ENCODE results near the gene RMND5A.

Gene RMND5A

GRCh38 chr2:86770816-86771301, 50.8 kb downstream of the RMND5A start:
- no peaks in the 10 kb centered on the region for H3K4me1 ChIP-seq (ENCODE audit: control insufficient read depth, insufficient read depth, low read length)
- H3K9me3 ChIP-seq (replicated peaks; ENCODE audit: low read length): no peaks in the 10 kb centered on the region
- no peak overlapping the region for H3K9ac ChIP-seq (ENCODE audit: low read depth, low read length)
- no peak overlapping the region for H3K4me3 ChIP-seq (ENCODE audit: low read length)
- no peaks in the 10 kb centered on the region for H3K27me3 ChIP-seq (ENCODE audit: control insufficient read depth, insufficient read depth, low read length)
- peaks cover 30% of the 10 kb centered on the region for H3K36me3 ChIP-seq (ENCODE audit: insufficient read depth, low read length)
- H3K4me2 ChIP-seq (ENCODE audit: low read length): no peak overlapping the region

GRCh38 chr2:86772611-86773010, 52.5 kb downstream of the RMND5A start:
- Histone ChIP-seq H3K4me3 (ENCODE audit: low read length) (no peak overlapping the region), H3K36me3 (ENCODE audit: insufficient read depth, low read length) (peaks cover 26% of the 10 kb centered on the region), H3K27me3 (ENCODE audit: control insufficient read depth, insufficient read depth, low read length) (no peaks in the 10 kb centered on the region), H3K9ac (ENCODE audit: low read depth, low read length) (no peak overlapping the region), H3K4me1 (ENCODE audit: control insufficient read depth, insufficient read depth, low read length) (no peaks in the 10 kb centered on the region), H3K4me2 (ENCODE audit: low read length) (no peak overlapping the region), H3K9me3 (replicated peaks; ENCODE audit: low read length) (no peaks in the 10 kb centered on the region)

- Histone ChIP-seq H3K9me3 (replicated peaks; ENCODE audit: low read length) (no peaks in the 10 kb centered on the region), H3K36me3 (ENCODE audit: insufficient read depth, low read length) (peaks cover 20% of the 10 kb centered on the region), H3K4me2 (ENCODE audit: low read length) (no peak overlapping the region), H3K4me3 (ENCODE audit: low read length) (no peak overlapping the region), H3K9ac (ENCODE audit: low read depth, low read length) (no peak overlapping the region), H3K27me3 (ENCODE audit: control insufficient read depth, insufficient read depth, low read length) (no peaks in the 10 kb centered on the region), H3K4me1 (ENCODE audit: control insufficient read depth, insufficient read depth, low read length) (no peaks in the 10 kb centered on the region)
These were observed 54.8 kb downstream of the RMND5A start for GRCh38 chr2:86774862-86775261.

GRCh38 chr2:86775338-86775737, 55.2 kb downstream of the RMND5A start:
- peaks cover 17% of the 10 kb centered on the region for H3K36me3 ChIP-seq (ENCODE audit: insufficient read depth, low read length)
- no peaks in the 10 kb centered on the region for H3K4me1 ChIP-seq (ENCODE audit: control insufficient read depth, insufficient read depth, low read length)
- H3K9me3 ChIP-seq (replicated peaks; ENCODE audit: low read length): no peaks in the 10 kb centered on the region
- no peak overlapping the region for H3K4me3 ChIP-seq (ENCODE audit: low read length)
- H3K9ac ChIP-seq (ENCODE audit: low read depth, low read length): no peak overlapping the region
- no peak overlapping the region for H3K4me2 ChIP-seq (ENCODE audit: low read length)
- H3K27me3 ChIP-seq (ENCODE audit: control insufficient read depth, insufficient read depth, low read length): no peaks in the 10 kb centered on the region

GRCh38 chr2:86776532-86776931, 56.4 kb downstream of the RMND5A start:
- H3K9me3 ChIP-seq (replicated peaks; ENCODE audit: low read length): no peaks in the 10 kb centered on the region
- H3K27me3 ChIP-seq (ENCODE audit: control insufficient read depth, insufficient read depth, low read length): peaks cover 5% of the 10 kb centered on the region
- H3K4me3 ChIP-seq (ENCODE audit: low read length): no peak overlapping the region
- H3K4me2 ChIP-seq (ENCODE audit: low read length): no peak overlapping the region
- H3K9ac ChIP-seq (ENCODE audit: low read depth, low read length): no peak overlapping the region
- peaks cover 9% of the 10 kb centered on the region for H3K36me3 ChIP-seq (ENCODE audit: insufficient read depth, low read length)
- no peaks in the 10 kb centered on the region for H3K4me1 ChIP-seq (ENCODE audit: control insufficient read depth, insufficient read depth, low read length)

- H3K4me1 ChIP-seq (ENCODE audit: control insufficient read depth, insufficient read depth, low read length): no peaks in the 10 kb centered on the region
- peaks cover 7% of the 10 kb centered on the region for H3K27me3 ChIP-seq (ENCODE audit: control insufficient read depth, insufficient read depth, low read length)
- peaks cover 7% of the 10 kb centered on the region for H3K36me3 ChIP-seq (ENCODE audit: insufficient read depth, low read length)
- no peak overlapping the region for H3K4me3 ChIP-seq (ENCODE audit: low read length)
- no peaks in the 10 kb centered on the region for H3K9me3 ChIP-seq (replicated peaks; ENCODE audit: low read length)
- H3K4me2 ChIP-seq (ENCODE audit: low read length): no peak overlapping the region
- no peak overlapping the region for H3K9ac ChIP-seq (ENCODE audit: low read depth, low read length)
These were observed 58.9 kb downstream of the RMND5A start for GRCh38 chr2:86778957-86779356.

- no peak overlapping the region for H3K4me3 ChIP-seq (ENCODE audit: low read length)
- no peaks in the 10 kb centered on the region for H3K36me3 ChIP-seq (ENCODE audit: insufficient read depth, low read length)
- no peaks in the 10 kb centered on the region for H3K9me3 ChIP-seq (replicated peaks; ENCODE audit: low read length)
- peaks cover 10% of the 10 kb centered on the region for H3K27me3 ChIP-seq (ENCODE audit: control insufficient read depth, insufficient read depth, low read length)
- no peaks in the 10 kb centered on the region for H3K4me1 ChIP-seq (ENCODE audit: control insufficient read depth, insufficient read depth, low read length)
- no peak overlapping the region for H3K4me2 ChIP-seq (ENCODE audit: low read length)
- no peak overlapping the region for H3K9ac ChIP-seq (ENCODE audit: low read depth, low read length)
These were observed 59.9 kb downstream of the RMND5A start for GRCh38 chr2:86779971-86780370.

- no peak overlapping the region for H3K4me2 ChIP-seq (ENCODE audit: low read length)
- no peaks in the 10 kb centered on the region for H3K9me3 ChIP-seq (replicated peaks; ENCODE audit: low read length)
- no peak overlapping the region for H3K4me3 ChIP-seq (ENCODE audit: low read length)
- H3K27me3 ChIP-seq (ENCODE audit: control insufficient read depth, insufficient read depth, low read length): peaks cover 21% of the 10 kb centered on the region
- no peak overlapping the region for H3K9ac ChIP-seq (ENCODE audit: low read depth, low read length)
- no peaks in the 10 kb centered on the region for H3K36me3 ChIP-seq (ENCODE audit: insufficient read depth, low read length)
- H3K4me1 ChIP-seq (ENCODE audit: control insufficient read depth, insufficient read depth, low read length): no peaks in the 10 kb centered on the region
These were observed 61.3 kb downstream of the RMND5A start for GRCh38 chr2:86781363-86781762.

- no peak overlapping the region for H3K4me2 ChIP-seq (ENCODE audit: low read length)
- no peak overlapping the region for H3K4me3 ChIP-seq (ENCODE audit: low read length)
- H3K9me3 ChIP-seq (replicated peaks; ENCODE audit: low read length): no peaks in the 10 kb centered on the region
- no peaks in the 10 kb centered on the region for H3K4me1 ChIP-seq (ENCODE audit: control insufficient read depth, insufficient read depth, low read length)
- no peak overlapping the region for H3K9ac ChIP-seq (ENCODE audit: low read depth, low read length)
- peaks cover 29% of the 10 kb centered on the region for H3K27me3 ChIP-seq (ENCODE audit: control insufficient read depth, insufficient read depth, low read length)
- no peaks in the 10 kb centered on the region for H3K36me3 ChIP-seq (ENCODE audit: insufficient read depth, low read length)
These were observed 62.7 kb downstream of the RMND5A start for GRCh38 chr2:86782748-86783147.

- no peak overlapping the region for H3K9ac ChIP-seq (ENCODE audit: low read depth, low read length)
- no peaks in the 10 kb centered on the region for H3K9me3 ChIP-seq (replicated peaks; ENCODE audit: low read length)
- H3K4me3 ChIP-seq (ENCODE audit: low read length): no peak overlapping the region
- H3K4me1 ChIP-seq (ENCODE audit: control insufficient read depth, insufficient read depth, low read length): peaks cover under 1% of the 10 kb centered on the region
- peaks cover 40% of the 10 kb centered on the region for H3K27me3 ChIP-seq (ENCODE audit: control insufficient read depth, insufficient read depth, low read length)
- no peaks in the 10 kb centered on the region for H3K36me3 ChIP-seq (ENCODE audit: insufficient read depth, low read length)
- H3K4me2 ChIP-seq (ENCODE audit: low read length): no peak overlapping the region
These were observed 63.7 kb downstream of the RMND5A start for GRCh38 chr2:86783615-86784339.

GRCh38 chr2:86785456-86785855, 65.4 kb downstream of the RMND5A start:
- peaks cover 5% of the 10 kb centered on the region for H3K4me1 ChIP-seq (ENCODE audit: control insufficient read depth, insufficient read depth, low read length)
- H3K4me3 ChIP-seq (ENCODE audit: low read length): no peak overlapping the region
- H3K9me3 ChIP-seq (replicated peaks; ENCODE audit: low read length): no peaks in the 10 kb centered on the region
- no peak overlapping the region for H3K9ac ChIP-seq (ENCODE audit: low read depth, low read length)
- peaks cover 55% of the 10 kb centered on the region for H3K27me3 ChIP-seq (ENCODE audit: control insufficient read depth, insufficient read depth, low read length)
- no peaks in the 10 kb centered on the region for H3K36me3 ChIP-seq (ENCODE audit: insufficient read depth, low read length)
- H3K4me2 ChIP-seq (ENCODE audit: low read length): no peak overlapping the region

- H3K4me3 ChIP-seq (ENCODE audit: low read length): no peak overlapping the region
- H3K27me3 ChIP-seq (ENCODE audit: control insufficient read depth, insufficient read depth, low read length): peaks cover 60% of the 10 kb centered on the region
- no peak overlapping the region for H3K9ac ChIP-seq (ENCODE audit: low read depth, low read length)
- no peak overlapping the region for H3K4me2 ChIP-seq (ENCODE audit: low read length)
- H3K36me3 ChIP-seq (ENCODE audit: insufficient read depth, low read length): no peaks in the 10 kb centered on the region
- peaks cover 5% of the 10 kb centered on the region for H3K4me1 ChIP-seq (ENCODE audit: control insufficient read depth, insufficient read depth, low read length)
- H3K9me3 ChIP-seq (replicated peaks; ENCODE audit: low read length): no peaks in the 10 kb centered on the region
These were observed 66.0 kb downstream of the RMND5A start for GRCh38 chr2:86786001-86786536.

Data from skeletal muscle satellite cell (primary cell).